SK-N-SH (cell line): ENCODE results near the gene ASPDH. TPM values are rescaled to one million over a fixed set of nuclear protein-coding genes. Genes with fewer than 3 reads are reported as not detected.

ENCODE experiments used
- CTCF ChIA-PET: fragments of 300-600, 350-600 bp; formaldehyde crosslinking; extraction: SDS; loops from one replicate; lab custom pipeline; 2021; lab: Yijun Ruan, JAX
- POLR2A ChIA-PET: fragments of 350-600 bp; sonication (Branson Sonifier 250); formaldehyde crosslinking; extraction: SDS; loops from one replicate; lab custom pipeline; 2020; ENCODE audit warnings: antibody characterized with exemption, inconsistent platforms; lab: Yijun Ruan, JAX
- DNase-seq: peaks from one replicate; pipeline ENCODE4 v3.0.0; 2012
- H2AFZ ChIP-seq: fragments of 200-600 bp; sonication (generic); 2 replicates; pipeline ENCODE4 v1.8.1; 2016; ENCODE audit warnings: antibody characterized with exemption, mild to moderate bottlenecking, low read depth
- H3F3A ChIP-seq: fragments of 200-600 bp; sonication (generic); replicated peaks from 2 replicates; pipeline ENCODE3; 2016; ENCODE audit warnings: antibody characterized with exemption, mild to moderate bottlenecking; ENCODE audit not compliant: insufficient read depth
- H3K27ac ChIP-seq, 2 experiments: fragments of 200-500 bp in 1 of 2; fragments of 200-600 bp in 1 of 2; sonication (Bioruptor generic) in 1 of 2; sonication (generic), shearing (Covaris generic) in 1 of 2; 2 replicates each; pipeline versions ENCODE4 v1.5.1 to v1.6.1; 2014 to 2016; ENCODE audit warnings: low read depth in 2 of 2, inconsistent platforms in 1 of 2, low read length in 1 of 2, mild to moderate bottlenecking in 1 of 2, mixed read lengths in 1 of 2
- H3K27me3 ChIP-seq: fragments of 200-600 bp; sonication (generic), shearing (Covaris generic); 2 replicates; pipeline ENCODE4 v1.6.1; 2016; ENCODE audit warnings: mixed run types; ENCODE audit not compliant: insufficient read depth
- H3K36me3 ChIP-seq, 2 experiments: fragments of 200-500 bp in 1 of 2; fragments of 200-600 bp in 1 of 2; sonication (Bioruptor generic) in 1 of 2; sonication (generic) in 1 of 2; replicated peaks in 1 of 2; 2 replicates each; pipeline versions ENCODE3 to v1.5.1; 2014 to 2016; ENCODE audit warnings: low read length in 1 of 2, mild to moderate bottlenecking in 1 of 2; ENCODE audit not compliant: insufficient read depth in 2 of 2, control insufficient read depth in 1 of 2
- H3K4me1 ChIP-seq, 2 experiments: fragments of 200-500 bp in 1 of 2; fragments of 200-600 bp in 1 of 2; sonication (Bioruptor generic) in 1 of 2; sonication (generic), shearing (Covaris generic) in 1 of 2; 2 replicates each; pipeline versions ENCODE4 v1.5.1 to v1.6.1; 2014 to 2016; ENCODE audit warnings: low read depth in 1 of 2, low read length in 1 of 2, mixed run types in 1 of 2; ENCODE audit not compliant: insufficient read depth in 2 of 2, control insufficient read depth in 1 of 2
- H3K4me2 ChIP-seq: fragments of 200-600 bp; sonication (generic), shearing (Covaris generic); 2 replicates; pipeline ENCODE4 v1.6.1; 2017; ENCODE audit warnings: mixed run types
- H3K4me3 ChIP-seq, 2 experiments: fragments of 200-500 bp in 1 of 2; fragments of 200-600 bp in 1 of 2; sonication (Bioruptor generic) in 1 of 2; sonication (generic), shearing (Covaris generic) in 1 of 2; 2 replicates each; pipeline versions ENCODE4 v1.5.1 to v1.8.1; 2014 to 2016; ENCODE audit warnings: low read depth in 2 of 2, inconsistent platforms in 1 of 2, low read length in 1 of 2, mild to moderate bottlenecking in 1 of 2, mixed read lengths in 1 of 2, moderate library complexity in 1 of 2
- H3K79me2 ChIP-seq: fragments of 200-600 bp; sonication (generic); 2 replicates; pipeline ENCODE4 v1.8.1; 2017; ENCODE audit warnings: mild to moderate bottlenecking; ENCODE audit not compliant: insufficient read depth
- H3K9ac ChIP-seq: fragments of 200-600 bp; sonication (generic); 2 replicates; pipeline ENCODE4 v1.6.1; 2017; ENCODE audit warnings: mixed run types
- H3K9me2 ChIP-seq: fragments of 200-600 bp; sonication (generic); 2 replicates; pipeline ENCODE4 v1.6.1; 2017; ENCODE audit warnings: mixed run types
- H3K9me3 ChIP-seq: fragments of 200-600 bp; sonication (generic); 2 replicates; pipeline ENCODE4 v1.6.1; 2017; ENCODE audit warnings: mixed run types, mild to moderate bottlenecking, moderate library complexity
- H4K20me1 ChIP-seq: fragments of 200-600 bp; sonication (generic); 2 replicates; pipeline ENCODE4 v1.6.1; 2017; ENCODE audit warnings: mild to moderate bottlenecking, mixed run types; ENCODE audit not compliant: insufficient read depth
- CHD2 ChIP-seq: fragments of 150-350 bp; IDR thresholded peaks from 2 replicates; pipeline ENCODE4 v1.6.1; 2018; ENCODE audit warnings: low read length; ENCODE audit not compliant: partially characterized antibody
- ELF1 ChIP-seq: IDR thresholded peaks from 2 replicates; pipeline ENCODE4 v1.4.0; 2012
- EZH2phosphoT487 ChIP-seq: fragments of 200-600 bp; sonication (generic); IDR thresholded peaks from 2 replicates; pipeline ENCODE4 v1.6.1; 2017; ENCODE audit warnings: low read depth, mixed run types, mild to moderate bottlenecking, antibody characterized with exemption, moderate library complexity, borderline replicate concordance
- FOSL2 ChIP-seq: IDR thresholded peaks from 2 replicates; pipeline ENCODE4 v1.4.0; 2012; ENCODE audit warnings: low read depth, mild to moderate bottlenecking, moderate library complexity, borderline replicate concordance
- GABPA ChIP-seq: IDR thresholded peaks from 2 replicates; pipeline ENCODE4 v1.4.0; 2012; ENCODE audit warnings: low read depth, mild to moderate bottlenecking
- GATA2 ChIP-seq: sonication (generic); formaldehyde crosslinking; IDR thresholded peaks from 2 replicates; pipeline ENCODE4 v1.5.0; 2020; ENCODE audit warnings: mild to moderate bottlenecking, missing genetic modification reagents
- IRF3 ChIP-seq: fragments of 150-350 bp; IDR thresholded peaks from 2 replicates; pipeline ENCODE4 v1.6.1; 2016; ENCODE audit warnings: mild to moderate bottlenecking, low read depth, low read length
- MXI1 ChIP-seq: IDR thresholded peaks from 2 replicates; pipeline ENCODE4 v1.6.1; 2012; ENCODE audit warnings: mild to moderate bottlenecking, low read depth, low read length, improper control_type of control experiment
- USF1 ChIP-seq: IDR thresholded peaks from 2 replicates; pipeline ENCODE4 v1.4.0; 2012; ENCODE audit warnings: low read depth, borderline replicate concordance
- WGBS: methylation state at CpG from one replicate; pipeline ENCODE4 v1.1.6; 2017; ENCODE audit warnings: low lambda C conversion rate; 5-methylcytosine and 5-hydroxymethylcytosine counted together
- polyA plus RNA-seq, 3 experiments: library from polyadenylated mRNA; depleted of rRNA; stranded (reverse); fragments of >200 nt; gene quantifications; 2 replicates each; pipeline ENCODE4 v1.2.3, GENCODE V29; 2012
- TF ChIP-seq, protein P1 (sequence below): fragments of 200-600 bp; sonication (generic); IDR thresholded peaks from 2 replicates; pipeline ENCODE4 v1.6.1; 2017; ENCODE audit warnings: antibody characterized with exemption, mild to moderate bottlenecking, moderate library complexity

Gene ASPDH
- polyA plus RNA-seq, 1 of the 3 experiments (the other 2 are of a cell fraction): 0.07 TPM

GRCh38 chr19:50501186-50501567 is 12.5 kb downstream of the ASPDH start:
- POLR2A ChIA-PET: interaction anchor here (1.4 kb wide), 1 partner anchor 10 kb away, joined by 9 read pairs; the partner anchor contains the start of gene JOSD2
- H3K9ac ChIP-seq: no peak overlapping the region
- CTCF ChIA-PET: interaction anchor here (1.1 to 2.5 kb wide), 7 partner anchors 9 to 55 kb away, joined by 3 to 11 read pairs (median 6); partner anchors contain the start of gene JOSD2

DNA sequence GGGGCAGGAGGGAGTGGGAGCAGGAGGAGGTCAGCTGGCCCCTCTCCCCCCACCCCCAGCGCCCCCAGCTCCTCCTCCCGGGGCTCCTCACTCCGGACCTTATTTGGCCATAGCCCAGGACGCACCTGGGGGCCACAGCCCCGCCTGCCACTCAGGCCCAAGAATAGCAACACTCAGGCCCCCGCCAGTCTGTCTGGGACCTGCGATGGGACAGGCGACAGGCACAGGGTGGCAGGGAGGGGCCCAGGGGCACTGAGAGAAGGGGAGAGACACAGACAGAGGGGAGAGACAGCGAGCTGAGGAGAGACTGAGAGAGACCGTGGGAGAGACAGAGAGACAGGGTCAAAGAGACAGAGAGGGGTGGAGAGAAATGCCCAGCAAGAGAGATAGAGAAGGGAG is 13.0 kb downstream of the ASPDH start:
- Histone ChIP-seq H3K4me3 (no peak overlapping the region), H3K36me3 (no peaks in the 10 kb centered on the region), H3K79me2 (no peaks in the 10 kb centered on the region), H3K27me3 (no peaks in the 10 kb centered on the region), H3K9me3 (no peaks in the 10 kb centered on the region), H3F3A (no peaks in the 10 kb centered on the region), H2AFZ (no peak overlapping the region), H3K4me2 (no peak overlapping the region), H3K9me2 (no peaks in the 10 kb centered on the region), H3K27ac (no peak overlapping the region), H3K4me1 (peaks cover 0 to 7% of the 10 kb centered on the region in 2 experiments; a peak in 1 of 4 replicates), H4K20me1 (no peaks in the 10 kb centered on the region), H3K9ac (no peak overlapping the region)
- CTCF ChIA-PET: interaction anchor here (0.7 to 2.5 kb wide), 7 partner anchors 9 to 289 kb away, joined by 3 to 11 read pairs (median 6); partner anchors contain the start of genes ACP4 and JOSD2
- POLR2A ChIA-PET: interaction anchor here (1.4 kb wide), 1 partner anchor 10 kb away, joined by 9 read pairs; the partner anchor contains the start of gene JOSD2
- 58% methylated on average over 10 of the region's 10 CpGs for WGBS
- TF ChIP-seq MXI1 (no peak), FOSL2 (no peak), IRF3 (no peak)
- DNase-seq: no peak

More at GRCh38 chr19:50501186-50501567, 12.5 kb downstream of the ASPDH start:
- Histone ChIP-seq H3K9me3 (no peaks in the 10 kb centered on the region), H3K4me2 (no peak overlapping the region), H3K9me2 (no peaks in the 10 kb centered on the region), H4K20me1 (no peaks in the 10 kb centered on the region), H3K27ac (no peak overlapping the region), H3K4me1 (peaks cover 0 to 7% of the 10 kb centered on the region in 2 experiments; a peak in 1 of 4 replicates), H2AFZ (no peak overlapping the region), H3K4me3 (no peak overlapping the region), H3K27me3 (no peaks in the 10 kb centered on the region), H3K36me3 (no peaks in the 10 kb centered on the region), H3F3A (no peaks in the 10 kb centered on the region), H3K79me2 (no peaks in the 10 kb centered on the region)
- TF ChIP-seq USF1 (no peak), CHD2 (no peak), ELF1 (no peak), MXI1 (no peak), EZH2phosphoT487 (no peak), GABPA (no peak), GATA2 (CRISPR knock-in tag) (no peak), IRF3 (no peak)
- TF ChIP-seq, protein P1, sequence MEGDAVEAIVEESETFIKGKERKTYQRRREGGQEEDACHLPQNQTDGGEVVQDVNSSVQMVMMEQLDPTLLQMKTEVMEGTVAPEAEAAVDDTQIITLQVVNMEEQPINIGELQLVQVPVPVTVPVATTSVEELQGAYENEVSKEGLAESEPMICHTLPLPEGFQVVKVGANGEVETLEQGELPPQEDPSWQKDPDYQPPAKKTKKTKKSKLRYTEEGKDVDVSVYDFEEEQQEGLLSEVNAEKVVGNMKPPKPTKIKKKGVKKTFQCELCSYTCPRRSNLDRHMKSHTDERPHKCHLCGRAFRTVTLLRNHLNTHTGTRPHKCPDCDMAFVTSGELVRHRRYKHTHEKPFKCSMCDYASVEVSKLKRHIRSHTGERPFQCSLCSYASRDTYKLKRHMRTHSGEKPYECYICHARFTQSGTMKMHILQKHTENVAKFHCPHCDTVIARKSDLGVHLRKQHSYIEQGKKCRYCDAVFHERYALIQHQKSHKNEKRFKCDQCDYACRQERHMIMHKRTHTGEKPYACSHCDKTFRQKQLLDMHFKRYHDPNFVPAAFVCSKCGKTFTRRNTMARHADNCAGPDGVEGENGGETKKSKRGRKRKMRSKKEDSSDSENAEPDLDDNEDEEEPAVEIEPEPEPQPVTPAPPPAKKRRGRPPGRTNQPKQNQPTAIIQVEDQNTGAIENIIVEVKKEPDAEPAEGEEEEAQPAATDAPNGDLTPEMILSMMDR: no peak
- DNase-seq: no peak
- WGBS: 69% methylated on average over 10 of the region's 12 CpGs
